HepG2 (cell line): ENCODE results near the gene OS9. TPM values are rescaled to one million over a fixed set of nuclear protein-coding genes. Genes with fewer than 3 reads are reported as not detected.

Experiments
- ATAC-seq: fragments of 200-7000 bp; cut with Tn5 transposase; 3 replicates; pipeline ENCODE4 v1.9.1; 2020; ENCODE audit warnings: mild to moderate bottlenecking, moderate library complexity
- BruUV-seq: library from RNA; stranded (reverse); fragments of 400-500 nt; replicated peaks from 2 replicates; lab custom pipeline; 2021; lab: Mats Ljungman, UMichigan
- CTCF ChIA-PET: fragments of 300-600 bp; formaldehyde crosslinking; extraction: SDS; loops from one replicate; lab custom pipeline; 2021; ENCODE audit warnings: low total read pairs, inconsistent platforms, low intra/inter-chr PET ratio; lab: Yijun Ruan, JAX
- POLR2A ChIA-PET: fragments of 350-600 bp; sonication (Branson Sonifier 250); formaldehyde crosslinking; loops from one replicate; lab custom pipeline; 2020; ENCODE audit warnings: antibody characterized with exemption, inconsistent platforms; lab: Yijun Ruan, JAX
- DNase-seq: peaks from one replicate; pipeline ENCODE4 v3.0.0-alpha.2; 2015; ENCODE audit warnings: low spot score
- FAIRE-seq: peaks from 3 replicates; lab custom pipeline; 2011; peaks lifted over from hg19 to GRCh38; lab: Jason Lieb, UNC
- H2AFZ ChIP-seq: one replicate; pipeline ENCODE4 v1.6.1; 2011; ENCODE audit warnings: low read length, inconsistent platforms
- H3K27ac ChIP-seq: fragments of 300-600 bp; 3 replicates; pipeline ENCODE4 v1.8.0; 2011; ENCODE audit warnings: mixed run types, mild to moderate bottlenecking, mixed read lengths, low read length, inconsistent platforms; ENCODE audit not compliant: insufficient read depth; ENCODE audit errors: extremely low read length
- H3K27me3 ChIP-seq, 2 experiments: fragments of 200-600 bp in 1 of 2; 2 replicates in 1 of 2; 3 replicates in 1 of 2; pipeline versions ENCODE4 v1.6.0 to v1.8.0; 2011; ENCODE audit warnings: low read length in 2 of 2, mild to moderate bottlenecking in 2 of 2, moderate library complexity in 2 of 2, inconsistent platforms in 1 of 2; ENCODE audit not compliant: insufficient read depth in 2 of 2, control insufficient read depth in 1 of 2
- H3K36me3 ChIP-seq, 2 experiments: fragments of 200-600 bp in 1 of 2; replicated peaks in 1 of 2; 2 replicates in 1 of 2; 3 replicates in 1 of 2; pipeline versions ENCODE4 v1.5.1 to v1.8.0; 2011; ENCODE audit warnings: low read length in 2 of 2, inconsistent platforms in 1 of 2; ENCODE audit not compliant: insufficient read depth in 2 of 2, control insufficient read depth in 1 of 2
- H3K4me1 ChIP-seq: 2 replicates; pipeline ENCODE4 v1.5.1; 2012; ENCODE audit warnings: low read length, inconsistent platforms; ENCODE audit not compliant: insufficient read depth
- H3K4me2 ChIP-seq: 2 replicates; pipeline ENCODE4 v1.6.0; 2011; ENCODE audit warnings: low read depth, low read length, inconsistent platforms
- H3K4me3 ChIP-seq, 3 experiments: fragments of 200-600 bp in 1 of 3; sonication (generic), shearing (Covaris generic) in 1 of 3; replicated peaks in 1 of 3; 2 replicates each; pipeline ENCODE4 v1.5.1; 2011 to 2016; ENCODE audit warnings: low read length in 3 of 3, inconsistent platforms in 2 of 3, low read depth in 2 of 3, mild to moderate bottlenecking in 2 of 3, control low read depth in 1 of 3, mixed read lengths in 1 of 3; ENCODE audit not compliant: insufficient read depth in 1 of 3
- H3K79me2 ChIP-seq: one replicate; pipeline ENCODE4 v1.6.1; 2011; ENCODE audit warnings: low read length, inconsistent platforms; ENCODE audit not compliant: insufficient read depth
- H3K9ac ChIP-seq: 2 replicates; pipeline ENCODE4 v1.6.0; 2011; ENCODE audit warnings: mild to moderate bottlenecking, low read depth, low read length, inconsistent platforms; ENCODE audit not compliant: insufficient read depth
- H3K9me3 ChIP-seq: 2 replicates; pipeline ENCODE4 v1.5.1; 2012; ENCODE audit warnings: mild to moderate bottlenecking, low read length
- H4K20me1 ChIP-seq: 2 replicates; pipeline ENCODE4 v1.6.0; 2011; ENCODE audit warnings: inconsistent platforms, mild to moderate bottlenecking, low read length, moderate library complexity; ENCODE audit not compliant: insufficient read depth
- AGO2 ChIP-seq: fragments of 200-400 bp; formaldehyde crosslinking; optimal IDR thresholded peaks from 2 replicates; pipeline ENCODE3; 2017; ENCODE audit warnings: mild to moderate bottlenecking, low read depth, low read length, moderate library complexity
- ATF4 ChIP-seq, 2 experiments: fragments of 450-650 bp in 1 of 2; sonication (generic) in 1 of 2; formaldehyde crosslinking; IDR thresholded peaks; 2 replicates each; pipeline versions ENCODE4 v1.5.0 to v1.8.0; 2020 to 2022; ENCODE audit warnings: mild to moderate bottlenecking in 1 of 2, missing genetic modification reagents in 1 of 2
- KAT7 ChIP-seq: IDR thresholded peaks from 2 replicates; pipeline ENCODE4 v1.6.1; 2018; ENCODE audit warnings: borderline replicate concordance, missing compliant biosample characterization
- PHF5A ChIP-seq: IDR thresholded peaks from one replicate; pipeline ENCODE4 v1.6.1; 2018; ENCODE audit warnings: low read depth, missing genetic modification reagents; ENCODE audit not compliant: unreplicated experiment
- PREB ChIP-seq: sonication (generic); formaldehyde crosslinking; IDR thresholded peaks from 2 replicates; pipeline ENCODE4 v1.4.0; 2020; ENCODE audit warnings: missing genetic modification reagents
- TAF1 ChIP-seq: sonication (generic); formaldehyde crosslinking; IDR thresholded peaks from 2 replicates; pipeline ENCODE4 v1.4.0; 2020; ENCODE audit warnings: missing genetic modification reagents
- TBX2 ChIP-seq: sonication (generic); formaldehyde crosslinking; IDR thresholded peaks from 2 replicates; pipeline ENCODE4 v1.5.0; 2020; ENCODE audit warnings: missing genetic modification reagents, mild to moderate bottlenecking, borderline replicate concordance
- ZBTB21 ChIP-seq: sonication (generic); formaldehyde crosslinking; IDR thresholded peaks from 2 replicates; pipeline ENCODE4 v1.4.0; 2020; ENCODE audit warnings: missing genetic modification reagents
- ZBTB46 ChIP-seq: sonication (generic); formaldehyde crosslinking; IDR thresholded peaks from 2 replicates; pipeline ENCODE4 v1.4.0; 2020; ENCODE audit warnings: mild to moderate bottlenecking, missing genetic modification reagents, borderline replicate concordance
- ZNF205 ChIP-seq: IDR thresholded peaks from 2 replicates; pipeline ENCODE4 v1.6.1; 2018; ENCODE audit warnings: missing biosample characterization, missing genetic modification reagents
- ZNF24 ChIP-seq: fragments of 450-650 bp; IDR thresholded peaks from 2 replicates; pipeline ENCODE4 v1.6.1; 2017; ENCODE audit warnings: antibody characterized with exemption, mild to moderate bottlenecking
- ZNF512B ChIP-seq: sonication (generic); formaldehyde crosslinking; IDR thresholded peaks from 2 replicates; pipeline ENCODE4 v1.5.1; 2020; ENCODE audit warnings: missing genetic modification reagents, mild to moderate bottlenecking, borderline replicate concordance
- ZNF737 ChIP-seq: sonication (generic); formaldehyde crosslinking; IDR thresholded peaks from 2 replicates; pipeline ENCODE4 v1.5.0; 2020; ENCODE audit warnings: missing genetic modification reagents, mild to moderate bottlenecking, borderline replicate concordance
- ZNF776 ChIP-seq: sonication (generic); formaldehyde crosslinking; IDR thresholded peaks from 2 replicates; pipeline ENCODE4 v1.4.0; 2020; ENCODE audit warnings: mild to moderate bottlenecking, missing genetic modification reagents
- ZNF782 ChIP-seq: sonication (generic); formaldehyde crosslinking; IDR thresholded peaks from 2 replicates; pipeline ENCODE4 v1.4.0; 2020; ENCODE audit warnings: missing genetic modification reagents, mild to moderate bottlenecking, borderline replicate concordance
- WGBS: methylation state at CpG from one replicate; pipeline ENCODE4 v1.1.6; 2017; ENCODE audit warnings: low lambda C conversion rate; 5-methylcytosine and 5-hydroxymethylcytosine counted together
- in situ Hi-C: cut with HindIII; loops from 2 replicates; pipeline ENCODE4 v1.10.0; 2017; ENCODE audit warnings: low pct_unique_long_range_greater_than_20kb; ENCODE audit not compliant: extremely low pct_ligation_motif_present
- intact Hi-C: fragments of 100-400 bp; cut with micrococcal nuclease; formaldehyde crosslinking; loops from one replicate; pipeline ENCODE4 v1.10.0; 2022; ENCODE audit not compliant: unreplicated experiment
- polyA plus RNA-seq, 8 experiments: library from polyadenylated mRNA; depleted of rRNA in 3 of 8; stranded (reverse) in 7 of 8; unstranded in 1 of 8; fragments of >200 nt; fragmentation: Illumina TruSeq in 4 of 8; extraction: Trizol in 4 of 8; gene quantifications; 2 replicates each; pipeline versions ENCODE4 v1.2.1 to v1.2.3, GENCODE V29; 2011 to 2016; ENCODE audit warnings: low read depth in 4 of 8, missing spikeins in 1 of 8, mixed read lengths in 1 of 8; ENCODE audit not compliant: insufficient read depth in 1 of 8
- total RNA-seq, 5 experiments: library from RNA; depleted of rRNA; stranded (reverse); fragments of >200 nt; fragmentation: Illumina TruSeq; extraction: Trizol; gene quantifications; 2 replicates each; pipeline ENCODE4 v1.2.3, GENCODE V29; 2016; ENCODE audit warnings: low read depth in 1 of 5

OS9 gene
- total and polyA plus RNA-seq, 2 of the 13 experiments (the other 11 are each of a cell fraction or from before 2014, with no cell fraction given) = 156 to 206 TPM

DNA sequence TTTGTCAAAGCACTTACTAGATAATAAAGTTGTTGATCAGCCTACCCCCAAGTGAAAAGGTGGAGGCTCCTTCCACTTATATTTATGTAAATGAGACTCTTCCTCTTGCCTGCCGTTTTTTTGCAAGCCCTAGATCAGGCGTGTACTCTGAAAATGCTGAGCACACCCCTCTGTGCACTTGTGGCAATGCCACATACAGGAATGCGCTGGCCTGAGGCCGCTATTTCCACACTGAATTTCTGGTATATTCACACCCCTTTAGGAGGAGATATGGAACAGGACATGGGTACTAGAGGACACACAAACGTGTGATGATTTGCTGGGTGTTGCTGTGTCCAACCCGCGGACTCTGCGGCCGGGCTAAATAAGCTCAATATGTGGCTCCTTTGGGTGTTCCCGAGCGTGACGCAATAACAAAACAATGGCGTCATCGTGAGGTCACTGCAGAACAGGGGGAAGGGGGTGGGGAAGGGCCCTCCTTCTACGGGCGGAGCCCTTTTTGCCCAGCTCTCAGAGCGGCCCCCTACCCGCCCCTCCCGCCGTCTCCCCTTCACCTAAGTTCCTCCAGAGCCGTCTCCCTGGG, 50.4 kb downstream of the OS9 start:
- intact Hi-C loops = loop anchor here (1.0 kb wide), 1 partner anchor 8 kb away; the partner anchor contains the start of gene CDK4
- in situ Hi-C loops = no loop called here
- Histone ChIP-seq H3K4me1 (peaks cover 39% of the 10 kb centered on the region), H3K9ac (peak overlapping the region; percentile 94), H2AFZ (no peak overlapping the region), H3K36me3 (peaks cover 3 to 31% of the 10 kb centered on the region in 2 experiments; a peak in 4 of 5 replicates), H3K79me2 (peaks cover 10% of the 10 kb centered on the region), H4K20me1 (no peaks in the 10 kb centered on the region), H3K27me3 (peaks cover 3 to 16% of the 10 kb centered on the region in 2 experiments; a peak in 3 of 5 replicates), H3K4me2 (peak overlapping the region; percentile 96), H3K9me3 (no peaks in the 10 kb centered on the region), H3K27ac (peak overlapping the region; percentile 94), H3K4me3 (peak overlapping the region; percentile 63 to 80 (median 71))
- TSS peak; percentile 32 for BruUV-seq
- ChIA-PET POLR2A (interaction anchor here (0.5 to 2.6 kb wide), 12 partner anchors 9 to 224 kb away, joined by 3 to 29 read pairs (median 6); partner anchors contain the start of genes CTDSP2, DDIT3, EEF1AKMT3 and METTL1), CTCF (no interaction called here)
- FAIRE-seq (no peak), ATAC-seq (peak; percentile 29), DNase-seq (no peak)
- WGBS = 2% methylated on average over 12 of the region's 21 CpGs
- TF ChIP-seq ZBTB21 (CRISPR knock-in tag) (peak; percentile 100), ZBTB46 (no peak), ZNF782 (CRISPR knock-in tag) (no peak), PHF5A (peak; percentile 41), TAF1 (peak; percentile 6; the same call in 1 of the 2 replicates), ZNF737 (CRISPR knock-in tag) (no peak), ZNF776 (CRISPR knock-in tag) (0 out of 2 replicates have a peak, but pooled peaks have one; percentile 6), ZNF24 (no peak), PREB (CRISPR knock-in tag) (no peak), ZNF512B (CRISPR knock-in tag) (no peak), ZNF205 (CRISPR knock-in tag) (no peak), ATF4 (CRISPR knock-in tag; IDR thresholded peaks at IDR 0.05) (peak in 1 of 2 experiments; percentile 59; a peak in 1 of 4 replicates), KAT7 (CRISPR knock-in tag) (0 out of 2 replicates have a peak, but pooled peaks have one; percentile 19), AGO2 (no peak), TBX2 (CRISPR knock-in tag) (peak; percentile 41; the same call in 1 of the 2 replicates)
